Spinal cord (tissue), 10 donors: Measurements from ENCODE around the gene IFITM1. TPM values are rescaled to one million over a fixed set of nuclear protein-coding genes. Genes with fewer than 3 reads are reported as not detected.

Experiments used
- DNase-seq, 6 donors: peaks; one replicate each; pipeline versions ENCODE4 v3.0.0 to v3.0.0-alpha.2; 2013 to 2015; ENCODE audit warnings: low spot score in 6 of 6, low read depth in 4 of 6
- H3K27ac ChIP-seq: one replicate; pipeline ENCODE4 v1.5.1; 2013; ENCODE audit warnings: low read depth, low read length, control low read depth
- H3K27me3 ChIP-seq: one replicate; pipeline ENCODE4 v1.6.1; 2013; ENCODE audit warnings: low read length; ENCODE audit not compliant: control insufficient read depth, insufficient read depth
- H3K36me3 ChIP-seq: one replicate; pipeline ENCODE4 v1.6.1; 2013; ENCODE audit warnings: low read length; ENCODE audit not compliant: control insufficient read depth, insufficient read depth
- H3K4me1 ChIP-seq: one replicate; pipeline ENCODE4 v1.6.1; 2013; ENCODE audit warnings: low read length; ENCODE audit not compliant: control insufficient read depth, insufficient read depth
- H3K4me3 ChIP-seq: one replicate; pipeline ENCODE4 v1.5.1; 2013; ENCODE audit warnings: low read depth, low read length, control low read depth
- H3K9me3 ChIP-seq: one replicate; pipeline ENCODE4 v1.6.1; 2013; ENCODE audit warnings: low read length; ENCODE audit not compliant: control insufficient read depth, insufficient read depth
- WGBS: methylation state at CpG from one replicate; pipeline ENCODE4 v1.1.5; 2013; ENCODE audit warnings: missing lambda C conversion rate; ENCODE audit not compliant: insufficient coverage; 5-methylcytosine and 5-hydroxymethylcytosine counted together
- polyA plus RNA-seq, 2 donors: library from polyadenylated mRNA; unstranded; fragments of 120-200 nt; gene quantifications; one replicate each; pipeline ENCODE4 v1.2.1, GENCODE V29; 2013; ENCODE audit not compliant: insufficient read length in 2 of 2
- small RNA-seq: library from RNA; depleted of rRNA; stranded (forward); fragments of <200 nt; gene quantifications from one replicate; pipeline ENCODE3, GENCODE V24; 2014; ENCODE audit warnings: low replicate concordance
- total RNA-seq, 2 donors: library from RNA; depleted of rRNA in 1 of 2; stranded (reverse); fragments of 120-200 nt in 1 of 2; fragments of >200 nt in 1 of 2; gene quantifications; one replicate each; pipeline versions ENCODE4 v1.2.3 to v1.2.4, GENCODE V29; 2013 to 2014
- donor health status: healthy.

Gene IFITM1
- total and polyA plus RNA-seq, 4 donors, result 18.0 to 125 (median 26.2) TPM

GRCh38 chr11:363948-364761 is 50.3 kb downstream of the IFITM1 start:
- WGBS, result 62% methylated on average over 14 of the region's 24 CpGs
- no peak overlapping the region for H3K27ac ChIP-seq
- DNase-seq, result no peak
- peaks cover 11% of the 10 kb centered on the region for H3K4me1 ChIP-seq
- no peaks in the 10 kb centered on the region for H3K9me3 ChIP-seq
- H3K4me3 ChIP-seq, result no peak overlapping the region
- peaks cover 3% of the 10 kb centered on the region for H3K27me3 ChIP-seq
- no peaks in the 10 kb centered on the region for H3K36me3 ChIP-seq

Small RNA genes lying within 50 kb of the gene (small RNA-seq; reads per million reads assigned to genes)
- not detected for gene AC136475.6

Other genes with a start within 250 kb of the IFITM1 start
- not detected for gene SCGB1C1, start 121.0 kb upstream of the IFITM1 start, total RNA-seq
- not detected for gene SCGB1C1, start 121.0 kb upstream of the IFITM1 start, polyA plus RNA-seq
- gene BET1L, start 106.6 kb upstream of the IFITM1 start, total RNA-seq, result 10 to 100 TPM; 11.2 to 16.1 TPM
- gene BET1L, start 106.6 kb upstream of the IFITM1 start, polyA plus RNA-seq, result 10 to 100 TPM; 26.3 to 31.2 TPM
- gene RIC8A, start 106.3 kb upstream of the IFITM1 start, total RNA-seq, result 100 to 1,000 TPM in 1 of 2 donors, 10 to 100 TPM in 1; 93.1 to 118 TPM
- gene RIC8A, start 106.3 kb upstream of the IFITM1 start, polyA plus RNA-seq, result 100 to 1,000 TPM in 1 of 2 donors, 10 to 100 TPM in 1; 96.4 to 105 TPM
- gene SIRT3, start 77.7 kb upstream of the IFITM1 start, total RNA-seq, result 10 to 100 TPM; 15.3 to 24.1 TPM
- 10 to 100 TPM; 44.9 to 58.0 TPM for gene SIRT3, start 77.7 kb upstream of the IFITM1 start, polyA plus RNA-seq
- 10 to 100 TPM; 93.5 to 95.0 TPM for gene PSMD13, start 77.1 kb upstream of the IFITM1 start, total RNA-seq
- gene PSMD13, start 77.1 kb upstream of the IFITM1 start, polyA plus RNA-seq, result 100 to 1,000 TPM; 134 to 160 TPM
- not detected for gene NLRP6, start 35.6 kb upstream of the IFITM1 start, total RNA-seq
- not detected for gene NLRP6, start 35.6 kb upstream of the IFITM1 start, polyA plus RNA-seq
- gene PGGHG, start 24.9 kb upstream of the IFITM1 start, total RNA-seq, result 10 to 100 TPM in 1 of 2 donors, 1 to 10 TPM in 1; 3.9 to 15.9 TPM
- 1 to 10 TPM; 5.9 to 6.5 TPM for gene PGGHG, start 24.9 kb upstream of the IFITM1 start, polyA plus RNA-seq
- gene IFITM5, start 14.5 kb upstream of the IFITM1 start, total RNA-seq, result not detected
- under 1 TPM in 1 of 2 donors, not detected in 1; 0.29 TPM for gene IFITM5, start 14.5 kb upstream of the IFITM1 start, polyA plus RNA-seq
- 100 to 1,000 TPM in 1 of 2 donors, 10 to 100 TPM in 1; 26.3 to 132 TPM for gene IFITM2, start 6.2 kb upstream of the IFITM1 start, total RNA-seq
- gene IFITM2, start 6.2 kb upstream of the IFITM1 start, polyA plus RNA-seq, result 10 to 100 TPM; 58.4 to 59.4 TPM
- gene IFITM3, start 6.8 kb downstream of the IFITM1 start, total RNA-seq, result 100 to 1,000 TPM in 1 of 2 donors, 10 to 100 TPM in 1; 26.2 to 217 TPM
- gene IFITM3, start 6.8 kb downstream of the IFITM1 start, polyA plus RNA-seq, result 100 to 1,000 TPM; 121 to 179 TPM
- gene B4GALNT4, start 55.5 kb downstream of the IFITM1 start, total RNA-seq, result 10 to 100 TPM; 27.0 to 67.1 TPM
- 100 to 1,000 TPM; 182 to 192 TPM for gene B4GALNT4, start 55.5 kb downstream of the IFITM1 start, polyA plus RNA-seq
- under 1 TPM; 0.61 to 0.69 TPM for gene PKP3, start 80.2 kb downstream of the IFITM1 start, total RNA-seq
- gene PKP3, start 80.2 kb downstream of the IFITM1 start, polyA plus RNA-seq, result 1 to 10 TPM in 1 of 2 donors, under 1 TPM in 1; 0.77 to 1.3 TPM
- 10 to 100 TPM; 10.6 to 42.5 TPM for gene SIGIRR, start 101.0 kb downstream of the IFITM1 start, total RNA-seq
- gene SIGIRR, start 101.0 kb downstream of the IFITM1 start, polyA plus RNA-seq, result 10 to 100 TPM; 41.2 to 56.4 TPM
- gene ANO9, start 128.0 kb downstream of the IFITM1 start, total RNA-seq, result under 1 TPM in 1 of 2 donors, not detected in 1; 0.22 TPM
- under 1 TPM; 0.10 to 0.53 TPM for gene ANO9, start 128.0 kb downstream of the IFITM1 start, polyA plus RNA-seq
- gene PTDSS2, start 136.2 kb downstream of the IFITM1 start, total RNA-seq, result 10 to 100 TPM; 17.9 to 30.7 TPM
- gene PTDSS2, start 136.2 kb downstream of the IFITM1 start, polyA plus RNA-seq, result 10 to 100 TPM; 49.6 to 62.7 TPM
- gene RNH1, start 193.2 kb downstream of the IFITM1 start, total RNA-seq, result 100 to 1,000 TPM in 1 of 2 donors, 10 to 100 TPM in 1; 62.8 to 119 TPM
- 100 to 1,000 TPM in 1 of 2 donors, 10 to 100 TPM in 1; 77.4 to 112 TPM for gene RNH1, start 193.2 kb downstream of the IFITM1 start, polyA plus RNA-seq
- 10 to 100 TPM; 31.7 to 66.3 TPM for gene HRAS, start 221.5 kb downstream of the IFITM1 start, total RNA-seq
- gene HRAS, start 221.5 kb downstream of the IFITM1 start, polyA plus RNA-seq, result 100 to 1,000 TPM; 132 to 147 TPM
- gene LRRC56, start 223.5 kb downstream of the IFITM1 start, total RNA-seq, result 1 to 10 TPM; 1.8 to 2.9 TPM
- 1 to 10 TPM; 6.4 to 8.0 TPM for gene LRRC56, start 223.5 kb downstream of the IFITM1 start, polyA plus RNA-seq
- 1 to 10 TPM in 1 of 2 donors, under 1 TPM in 1; 0.79 to 1.4 TPM for gene LMNTD2, start 246.7 kb downstream of the IFITM1 start, total RNA-seq
- gene LMNTD2, start 246.7 kb downstream of the IFITM1 start, polyA plus RNA-seq, result 1 to 10 TPM; 5.2 to 7.6 TPM
- 10 to 100 TPM in 1 of 2 donors, 1 to 10 TPM in 1; 9.2 to 18.3 TPM for gene RASSF7, start 246.9 kb downstream of the IFITM1 start, total RNA-seq
- gene RASSF7, start 246.9 kb downstream of the IFITM1 start, polyA plus RNA-seq, result 10 to 100 TPM; 25.9 to 36.8 TPM